HepG2 (cell line): Measurements from ENCODE around the gene FBLIM1. TPM values are rescaled to one million over a fixed set of nuclear protein-coding genes. Genes with fewer than 3 reads are reported as not detected.

Source experiments
- CREB1 ChIP-seq, 2 experiments: fragments of 450-650 bp in 1 of 2; IDR thresholded peaks; 2 replicates each; pipeline ENCODE4 v1.6.1; 2016 to 2017; ENCODE audit warnings: control low read depth in 1 of 2, mild to moderate bottlenecking in 1 of 2, missing compliant biosample characterization in 1 of 2, missing genetic modification characterization in 1 of 2
- ETS1 ChIP-seq: sonication (generic); formaldehyde crosslinking; IDR thresholded peaks from 2 replicates; pipeline ENCODE4 v1.4.0; 2020; ENCODE audit warnings: missing genetic modification reagents
- FOXC1 ChIP-seq: sonication (generic); formaldehyde crosslinking; IDR thresholded peaks from 2 replicates; pipeline ENCODE4 v1.8.0; 2022; ENCODE audit warnings: mild to moderate bottlenecking, missing genetic modification reagents, borderline replicate concordance
- HOMEZ ChIP-seq: IDR thresholded peaks from 2 replicates; pipeline ENCODE4 v1.6.1; 2016; ENCODE audit warnings: low read depth
- HOXA7 ChIP-seq: sonication (generic); formaldehyde crosslinking; IDR thresholded peaks from 2 replicates; pipeline ENCODE4 v1.8.1; 2022; ENCODE audit warnings: mild to moderate bottlenecking, missing genetic modification reagents, moderate library complexity
- ISX ChIP-seq: sonication (generic); formaldehyde crosslinking; conservative IDR thresholded peaks from 2 replicates; pipeline ENCODE4 v1.5.0; 2020; ENCODE audit warnings: missing genetic modification reagents
- PITX1 ChIP-seq: sonication (generic); formaldehyde crosslinking; IDR thresholded peaks from 2 replicates; pipeline ENCODE4 v1.5.1; 2020; ENCODE audit warnings: mild to moderate bottlenecking, missing genetic modification reagents
- SP4 ChIP-seq: sonication (generic); formaldehyde crosslinking; IDR thresholded peaks from 2 replicates; pipeline ENCODE4 v1.8.1; 2023; ENCODE audit warnings: mild to moderate bottlenecking, missing genetic modification reagents
- ZEB1 ChIP-seq: IDR thresholded peaks from 2 replicates; pipeline ENCODE4 v1.6.1; 2012; ENCODE audit warnings: mild to moderate bottlenecking, low read depth, inconsistent platforms; ENCODE audit not compliant: insufficient replicate concordance
- ZFP91 ChIP-seq: sonication (generic); formaldehyde crosslinking; IDR thresholded peaks from 2 replicates; pipeline ENCODE4 v1.9.0; 2022; ENCODE audit warnings: missing genetic modification reagents, mild to moderate bottlenecking, borderline replicate concordance
- ZKSCAN8 ChIP-seq: IDR thresholded peaks from 2 replicates; pipeline ENCODE4 v1.6.1; 2016; ENCODE audit warnings: borderline replicate concordance, missing genetic modification reagents, missing compliant biosample characterization
- ZNF263 ChIP-seq: sonication (generic); formaldehyde crosslinking; IDR thresholded peaks from 2 replicates; pipeline ENCODE4 v1.4.0; 2020; ENCODE audit warnings: missing genetic modification reagents
- ZNF333 ChIP-seq: sonication (generic); formaldehyde crosslinking; IDR thresholded peaks from 2 replicates; pipeline ENCODE4 v1.4.0; 2020; ENCODE audit warnings: mild to moderate bottlenecking, missing genetic modification reagents, borderline replicate concordance
- ZNF382 ChIP-seq: sonication (generic); formaldehyde crosslinking; IDR thresholded peaks from 2 replicates; pipeline ENCODE4 v1.5.0; 2020; ENCODE audit warnings: missing genetic modification reagents, mild to moderate bottlenecking, borderline replicate concordance
- ZNF414 ChIP-seq: sonication (generic); formaldehyde crosslinking; IDR thresholded peaks from 2 replicates; pipeline ENCODE4 v1.5.0; 2020; ENCODE audit warnings: missing genetic modification reagents
- ZNF781 ChIP-seq: sonication (generic); formaldehyde crosslinking; IDR thresholded peaks from 2 replicates; pipeline ENCODE4 v1.5.1; 2020; ENCODE audit warnings: borderline replicate concordance, mild to moderate bottlenecking, missing genetic modification reagents; ENCODE audit errors: not compliant biosample characterization
- ZNF891 ChIP-seq: sonication (generic); formaldehyde crosslinking; IDR thresholded peaks from 2 replicates; pipeline ENCODE4 v1.5.0; 2020; ENCODE audit warnings: mild to moderate bottlenecking, missing genetic modification reagents
- polyA plus RNA-seq, 8 experiments: library from polyadenylated mRNA; depleted of rRNA in 3 of 8; stranded (reverse) in 7 of 8; unstranded in 1 of 8; fragments of >200 nt; fragmentation: Illumina TruSeq in 4 of 8; extraction: Trizol in 4 of 8; gene quantifications; 2 replicates each; pipeline versions ENCODE4 v1.2.1 to v1.2.3, GENCODE V29; 2011 to 2016; ENCODE audit warnings: low read depth in 4 of 8, missing spikeins in 1 of 8, mixed read lengths in 1 of 8; ENCODE audit not compliant: insufficient read depth in 1 of 8
- total RNA-seq, 5 experiments: library from RNA; depleted of rRNA; stranded (reverse); fragments of >200 nt; fragmentation: Illumina TruSeq; extraction: Trizol; gene quantifications; 2 replicates each; pipeline ENCODE4 v1.2.3, GENCODE V29; 2016; ENCODE audit warnings: low read depth in 1 of 5
- TF ChIP-seq, protein P1 (sequence below): sonication (generic); formaldehyde crosslinking; IDR thresholded peaks from 2 replicates; pipeline ENCODE4 v1.5.1; 2020; ENCODE audit warnings: mild to moderate bottlenecking, missing genetic modification reagents

FBLIM1 gene
- total and polyA plus RNA-seq, 2 of the 13 experiments (the other 11 are each of a cell fraction or from before 2014, with no cell fraction given), result 10.6 to 23.0 TPM

GRCh38 chr1:15740924-15741850 lies 17.4 kb upstream of the FBLIM1 start (continued):
- TF ChIP-seq HOMEZ (peak; percentile 55; the same call in 1 of the 2 replicates), ZNF382 (CRISPR knock-in tag) (no peak), ISX (CRISPR knock-in tag) (no peak), CREB1 (IDR thresholded peaks at IDR 0.05) (no peak), CREB1 (CRISPR knock-in tag; IDR thresholded peaks at IDR 0.05) (no peak), SP4 (CRISPR knock-in tag) (0 out of 2 replicates have a peak, but pooled peaks have one; percentile 13), ZNF333 (CRISPR knock-in tag) (no peak), PITX1 (no peak), ZNF414 (CRISPR knock-in tag) (no peak), FOXC1 (no peak), ZNF781 (no peak), HOXA7 (CRISPR knock-in tag) (no peak), ZKSCAN8 (CRISPR knock-in tag) (no peak), ZFP91 (CRISPR knock-in tag) (peak; percentile 31; the same call in 1 of the 2 replicates), ZNF263 (no peak), ZEB1 (peak; percentile 88), ZNF891 (CRISPR knock-in tag) (0 out of 2 replicates have a peak, but pooled peaks have one; percentile 33), ETS1 (CRISPR knock-in tag) (no peak)
- TF ChIP-seq, protein P1, sequence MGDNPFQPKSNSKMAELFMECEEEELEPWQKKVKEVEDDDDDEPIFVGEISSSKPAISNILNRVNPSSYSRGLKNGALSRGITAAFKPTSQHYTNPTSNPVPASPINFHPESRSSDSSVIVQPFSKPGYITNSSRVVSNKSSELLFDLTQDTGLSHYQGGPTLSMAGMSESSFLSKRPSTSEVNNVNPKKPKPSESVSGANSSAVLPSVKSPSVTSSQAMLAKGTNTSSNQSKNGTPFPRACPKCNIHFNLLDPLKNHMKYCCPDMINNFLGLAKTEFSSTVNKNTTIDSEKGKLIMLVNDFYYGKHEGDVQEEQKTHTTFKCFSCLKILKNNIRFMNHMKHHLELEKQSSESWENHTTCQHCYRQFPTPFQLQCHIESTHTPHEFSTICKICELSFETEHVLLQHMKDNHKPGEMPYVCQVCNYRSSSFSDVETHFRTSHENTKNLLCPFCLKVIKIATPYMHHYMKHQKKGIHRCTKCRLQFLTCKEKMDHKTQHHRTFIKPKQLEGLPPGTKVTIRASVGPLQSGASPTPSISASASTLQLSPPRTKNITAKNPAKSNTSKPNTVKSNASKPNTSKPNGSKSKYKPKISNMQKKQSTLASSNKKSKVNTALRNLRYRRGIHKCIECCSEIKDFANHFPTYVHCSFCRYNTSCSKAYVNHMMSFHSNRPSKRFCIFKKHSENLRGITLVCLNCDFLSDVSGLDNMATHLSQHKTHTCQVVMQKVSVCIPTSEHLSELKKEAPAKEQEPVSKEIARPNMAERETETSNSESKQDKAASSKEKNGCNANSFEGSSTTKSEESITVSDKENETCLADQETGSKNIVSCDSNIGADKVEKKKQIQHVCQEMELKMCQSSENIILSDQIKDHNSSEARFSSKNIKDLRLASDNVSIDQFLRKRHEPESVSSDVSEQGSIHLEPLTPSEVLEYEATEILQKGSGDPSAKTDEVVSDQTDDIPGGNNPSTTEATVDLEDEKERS, result no peak
